Lower lobe of right lung (tissue), 2 donors: ENCODE results near the gene SCYGR3. TPM values are rescaled to one million over a fixed set of nuclear protein-coding genes. Genes with fewer than 3 reads are reported as not detected.

Experiments
- ATAC-seq, 2 donors: fragments of 200-7000 bp; cut with Tn5 transposase; one replicate each; pipeline ENCODE4 v1.9.1; 2020 to 2022; ENCODE audit warnings: mild to moderate bottlenecking in 2 of 2, moderate library complexity in 2 of 2
- DNase-seq: peaks from one replicate; pipeline ENCODE4 v3.0.0-alpha.2; 2020
- H3K27ac ChIP-seq: fragments of 200-600 bp; one replicate; pipeline ENCODE4 v1.8.0; 2022
- H3K27me3 ChIP-seq: fragments of 200-600 bp; one replicate; pipeline ENCODE4 v1.8.0; 2022; ENCODE audit warnings: low read depth
- H3K36me3 ChIP-seq: fragments of 200-600 bp; one replicate; pipeline ENCODE4 v1.8.0; 2022; ENCODE audit warnings: mild to moderate bottlenecking
- H3K4me1 ChIP-seq: fragments of 200-600 bp; one replicate; pipeline ENCODE4 v1.8.0; 2022
- H3K4me3 ChIP-seq: fragments of 200-600 bp; one replicate; pipeline ENCODE4 v1.8.0; 2022; ENCODE audit warnings: mild to moderate bottlenecking
- H3K9me3 ChIP-seq: fragments of 200-600 bp; one replicate; pipeline ENCODE4 v1.8.0; 2022
- CTCF ChIP-seq: fragments of 200-600 bp; IDR thresholded peaks from one replicate; pipeline ENCODE4 v1.8.0; 2022; ENCODE audit warnings: antibody characterized with exemption, mild to moderate bottlenecking
- intact Hi-C: fragments of 100-400 bp; cut with DNase I; formaldehyde crosslinking; loops from one replicate; pipeline ENCODE4 v1.11.0; 2022
- total RNA-seq: library from RNA; stranded (reverse); fragmentation: NEBNext Ultra II Directional; extraction: Animal tissue kit (Norgen Biotek cat#: 25700); gene quantifications from one replicate; pipeline ENCODE4 v1.2.1, GENCODE V29; 2021
- donor health status: DM: no; HTN: yes; CAD: no; lungs with severe emphysema.

The SCYGR3 gene
- total RNA-seq, 1 donor from 2014 or later = not detected

GRCh38 chr2:227565080-227565479 is 49.6 kb downstream of the SCYGR3 start:
- H3K36me3 ChIP-seq = peaks cover 5% of the 10 kb centered on the region
- no peak overlapping the region for H3K27ac ChIP-seq
- no peak for ATAC-seq
- no peaks in the 10 kb centered on the region for H3K4me1 ChIP-seq
- no peak overlapping the region for H3K4me3 ChIP-seq
- H3K27me3 ChIP-seq = no peaks in the 10 kb centered on the region
- TF ChIP-seq CTCF = no peak
- intact Hi-C loops = no loop called here
- DNase-seq = no peak
- no peaks in the 10 kb centered on the region for H3K9me3 ChIP-seq

Other genes starting within 250 kb of the SCYGR3 start
- not detected for gene TM4SF20, start 235.5 kb downstream of the SCYGR3 start, total RNA-seq
- not detected for gene SCYGR1, start 226.9 kb downstream of the SCYGR3 start, total RNA-seq
- gene AGFG1, start 142.7 kb downstream of the SCYGR3 start, total RNA-seq = 100 TPM
- not detected for gene SCYGR2, start 15.9 kb downstream of the SCYGR3 start, total RNA-seq
- gene SCYGR4, start 2.7 kb upstream of the SCYGR3 start, total RNA-seq = not detected
- gene SCYGR5, start 52.0 kb upstream of the SCYGR3 start, total RNA-seq = not detected
- 40.7 TPM for gene SLC19A3, start 103.2 kb upstream of the SCYGR3 start, total RNA-seq
- gene SCYGR6, start 109.9 kb upstream of the SCYGR3 start, total RNA-seq = not detected
- gene SCYGR7, start 113.5 kb upstream of the SCYGR3 start, total RNA-seq = not detected
- not detected for gene SCYGR8, start 131.1 kb upstream of the SCYGR3 start, total RNA-seq
- gene CCL20, start 199.0 kb upstream of the SCYGR3 start, total RNA-seq = 1.6 TPM